Lung (tissue), 12 donors: ENCODE measurements around the gene SLC36A4. TPM values are rescaled to one million over a fixed set of nuclear protein-coding genes. Genes with fewer than 3 reads are reported as not detected.

Experiments used
- ATAC-seq: fragments of 200-7000 bp; cut with Tn5 transposase; one replicate; pipeline ENCODE4 v1.9.1; 2020; ENCODE audit warnings: moderate number of reproducible peaks; ENCODE audit not compliant: insufficient read depth, low FRiP score
- DNase-seq, 3 donors: peaks; one replicate each; pipeline ENCODE4 v3.0.0-alpha.2; 2013 to 2017
- H3K27ac ChIP-seq, 2 donors: one replicate each; pipeline ENCODE4 v1.5.1; 2013; ENCODE audit warnings: mild to moderate bottlenecking in 2 of 2, moderate library complexity in 2 of 2, control low read depth in 1 of 2, inconsistent platforms in 1 of 2, low read depth in 1 of 2, low read length in 1 of 2
- H3K27me3 ChIP-seq, 3 donors: one replicate each; pipeline ENCODE4 v1.5.1; 2013; ENCODE audit warnings: low read length in 2 of 3; ENCODE audit not compliant: control insufficient read depth in 3 of 3, insufficient read depth in 3 of 3
- H3K36me3 ChIP-seq, 4 donors: one replicate each; pipeline ENCODE4 v1.5.1; 2013; ENCODE audit warnings: low read length in 4 of 4, mild to moderate bottlenecking in 1 of 4, moderate library complexity in 1 of 4; ENCODE audit not compliant: control insufficient read depth in 4 of 4, insufficient read depth in 4 of 4
- H3K4me1 ChIP-seq, 5 donors: one replicate each; pipeline ENCODE4 v1.5.1; 2013; ENCODE audit warnings: low read length in 5 of 5, mild to moderate bottlenecking in 2 of 5, moderate library complexity in 1 of 5; ENCODE audit not compliant: control insufficient read depth in 5 of 5, insufficient read depth in 5 of 5
- H3K4me3 ChIP-seq: one replicate; pipeline ENCODE4 v1.5.1; 2013; ENCODE audit warnings: mild to moderate bottlenecking, control low read depth, moderate library complexity
- H3K9ac ChIP-seq, 2 donors: one replicate each; pipeline ENCODE4 v1.5.1; 2013; ENCODE audit warnings: low read length in 2 of 2, control low read depth in 1 of 2; ENCODE audit not compliant: insufficient read depth in 1 of 2
- H3K9me3 ChIP-seq, 4 donors: one replicate each; pipeline ENCODE4 v1.5.1; 2013; ENCODE audit warnings: low read length in 3 of 4, mild to moderate bottlenecking in 1 of 4, moderate library complexity in 1 of 4; ENCODE audit not compliant: control insufficient read depth in 4 of 4, insufficient read depth in 3 of 4
- CTCF ChIP-seq: IDR thresholded peaks from 2 replicates; pipeline ENCODE4 v1.5.1; 2012; ENCODE audit warnings: mild to moderate bottlenecking; ENCODE audit errors: control extremely low read depth, extremely low read depth
- WGBS, 2 donors: extraction: QIAGEN DNeasy Blood & Tissue Kit; methylation state at CpG; one replicate each; pipeline ENCODE4 v1.1.7; 2013; 5-methylcytosine and 5-hydroxymethylcytosine counted together
- polyA plus RNA-seq, 2 donors: library from polyadenylated mRNA; stranded (reverse); fragments of 200-250 nt; gene quantifications; one replicate each; pipeline ENCODE4 v1.2.1, GENCODE V29; 2013
- total RNA-seq, 2 donors: library from RNA; depleted of rRNA in 1 of 2; stranded (reverse); fragments of >200 nt in 1 of 2; gene quantifications; one replicate each; pipeline ENCODE4 v1.2.1, GENCODE V29; 2014 to 2021
- donor health status: control.
- donor health status: control.
- donor health status: Bipolar disorder and iron deficiency.
- donor health status: healthy.
- donor health status: DM: yes; HTN: yes; CAD: no.

The SLC36A4 gene
- total and polyA plus RNA-seq, 4 donors: 4.7 to 22.1 (median 17.0) TPM

GRCh38 chr11:93166862-93167261, 30.9 kb downstream of the SLC36A4 start:
- no peak overlapping the region for H3K27ac ChIP-seq
- 46 to 50% methylated on average over 2 of the region's 2 CpGs for WGBS, 2 donors
- H3K9me3 ChIP-seq: no peaks in the 10 kb centered on the region
- peaks cover 0 to 16% (median 10%) of the 10 kb centered on the region in 4 donors for H3K36me3 ChIP-seq
- H3K9ac ChIP-seq: no peak overlapping the region
- ATAC-seq: no peak
- H3K4me3 ChIP-seq: no peak overlapping the region
- no peak for TF ChIP-seq CTCF
- no peaks in the 10 kb centered on the region for H3K27me3 ChIP-seq
- no peaks in the 10 kb centered on the region for H3K4me1 ChIP-seq
- peak in 1 of 3 donors; percentile 18 for DNase-seq

GRCh38 chr11:93166194-93166593, 31.6 kb downstream of the SLC36A4 start:
- ATAC-seq (no peak), DNase-seq (no peak)
- peaks cover 0 to 16% (median 10%) of the 10 kb centered on the region in 4 donors for H3K36me3 ChIP-seq

GRCh38 chr11:93160808-93161207, 37.0 kb downstream of the SLC36A4 start:
- 92 to 100% methylated on average over 1 of the region's 1 CpG for WGBS, 2 donors
- Histone ChIP-seq H3K27me3 (no peaks in the 10 kb centered on the region), H3K27ac (no peak overlapping the region), H3K9ac (no peak overlapping the region), H3K4me3 (no peak overlapping the region), H3K36me3 (peaks cover 2 to 19% (median 11%) of the 10 kb centered on the region in 4 donors), H3K4me1 (no peaks in the 10 kb centered on the region), H3K9me3 (peaks cover 0 to 2% (median 0%) of the 10 kb centered on the region in 4 donors)
- ATAC-seq (no peak), DNase-seq (no peak)
- TF ChIP-seq CTCF: no peak

More at GRCh38 chr11:93166194-93166593, 31.6 kb downstream of the SLC36A4 start:
- H3K27me3 ChIP-seq: no peaks in the 10 kb centered on the region
- no peak overlapping the region for H3K4me3 ChIP-seq
- no peaks in the 10 kb centered on the region for H3K9me3 ChIP-seq
- TF ChIP-seq CTCF: no peak
- H3K4me1 ChIP-seq: no peaks in the 10 kb centered on the region
- no peak overlapping the region for H3K9ac ChIP-seq
- H3K27ac ChIP-seq: no peak overlapping the region

GRCh38 chr11:93160156-93160555, 37.6 kb downstream of the SLC36A4 start:
- ATAC-seq: no peak
- peaks cover 2 to 19% (median 11%) of the 10 kb centered on the region in 4 donors for H3K36me3 ChIP-seq
- no peak overlapping the region for H3K27ac ChIP-seq
- H3K4me1 ChIP-seq: no peaks in the 10 kb centered on the region
- no peak for DNase-seq
- H3K9me3 ChIP-seq: peaks cover 0 to 3% (median 0%) of the 10 kb centered on the region in 4 donors
- no peaks in the 10 kb centered on the region for H3K27me3 ChIP-seq
- H3K9ac ChIP-seq: no peak overlapping the region
- H3K4me3 ChIP-seq: no peak overlapping the region
- TF ChIP-seq CTCF: no peak
